Measurements from ENCODE around the gene IGF1R.

Gene IGF1R

DNA sequence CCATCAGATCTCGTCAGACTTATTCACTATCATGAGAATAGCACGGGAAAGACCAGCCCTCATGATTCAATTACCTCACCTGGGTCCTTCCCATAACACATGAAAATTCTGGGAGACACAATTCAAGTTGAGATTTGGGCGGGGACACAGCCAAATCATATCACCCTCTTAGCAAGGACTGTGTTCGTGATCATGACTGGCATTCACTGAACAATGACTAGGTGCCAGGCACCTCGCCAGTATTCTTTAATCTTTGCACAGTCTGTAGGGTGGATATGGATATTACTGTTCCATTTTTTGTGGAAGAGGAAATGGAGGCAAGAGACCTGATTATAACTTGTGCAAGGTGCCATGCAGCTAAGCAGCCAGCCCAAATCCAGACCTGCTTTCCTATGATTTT, 77.5 kb downstream of the IGF1R start:
- no peak for DNase-seq (ENCODE audit: low read depth in 2 of 2)

DNA sequence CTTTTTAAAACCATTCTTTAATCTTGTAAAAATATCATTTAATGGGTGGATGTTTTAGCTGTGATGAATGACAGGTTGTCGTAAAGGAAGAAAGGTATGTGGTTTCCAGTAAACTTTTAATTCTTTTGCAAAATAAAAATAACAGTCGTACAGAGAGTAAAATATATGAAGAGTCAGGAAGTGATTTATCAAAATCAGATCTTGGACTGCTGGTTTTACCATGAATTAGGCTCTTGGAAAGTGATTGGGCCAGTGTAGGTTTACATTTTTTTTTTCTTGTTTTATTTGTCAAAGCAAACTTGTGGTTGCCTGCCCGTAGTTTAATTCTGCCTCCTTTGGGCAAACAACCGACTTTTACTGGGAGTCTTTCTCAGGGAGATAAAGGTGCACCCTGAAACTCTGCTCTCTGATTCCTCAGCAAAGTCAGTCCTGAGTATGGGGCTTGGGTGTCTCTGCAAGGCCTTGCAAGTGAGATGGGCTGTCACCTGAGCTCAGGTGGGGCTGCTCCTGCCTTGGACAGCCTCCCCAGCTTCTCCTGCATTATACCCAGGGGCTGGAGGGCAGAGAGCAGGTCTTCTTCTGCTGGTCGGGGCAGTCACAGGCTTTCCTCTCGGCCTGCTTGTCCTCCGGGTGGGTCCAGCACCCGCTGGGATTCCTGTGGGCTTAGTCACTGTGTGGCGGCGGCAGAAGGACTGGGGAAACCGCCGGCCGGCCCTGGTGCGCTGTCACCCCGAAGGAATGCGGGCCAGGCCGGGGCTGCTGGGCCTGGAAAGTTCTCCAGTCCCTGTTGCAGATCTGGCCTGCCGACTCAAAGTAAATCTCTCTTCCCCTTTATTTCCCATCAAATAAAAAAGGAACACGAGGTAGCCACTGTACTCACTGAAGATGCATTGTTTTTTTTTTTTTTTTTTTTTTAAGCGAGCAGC, 79.0 kb downstream of the IGF1R start:
- DNase-seq (ENCODE audit: low read depth in 2 of 2): no peak

DNA sequence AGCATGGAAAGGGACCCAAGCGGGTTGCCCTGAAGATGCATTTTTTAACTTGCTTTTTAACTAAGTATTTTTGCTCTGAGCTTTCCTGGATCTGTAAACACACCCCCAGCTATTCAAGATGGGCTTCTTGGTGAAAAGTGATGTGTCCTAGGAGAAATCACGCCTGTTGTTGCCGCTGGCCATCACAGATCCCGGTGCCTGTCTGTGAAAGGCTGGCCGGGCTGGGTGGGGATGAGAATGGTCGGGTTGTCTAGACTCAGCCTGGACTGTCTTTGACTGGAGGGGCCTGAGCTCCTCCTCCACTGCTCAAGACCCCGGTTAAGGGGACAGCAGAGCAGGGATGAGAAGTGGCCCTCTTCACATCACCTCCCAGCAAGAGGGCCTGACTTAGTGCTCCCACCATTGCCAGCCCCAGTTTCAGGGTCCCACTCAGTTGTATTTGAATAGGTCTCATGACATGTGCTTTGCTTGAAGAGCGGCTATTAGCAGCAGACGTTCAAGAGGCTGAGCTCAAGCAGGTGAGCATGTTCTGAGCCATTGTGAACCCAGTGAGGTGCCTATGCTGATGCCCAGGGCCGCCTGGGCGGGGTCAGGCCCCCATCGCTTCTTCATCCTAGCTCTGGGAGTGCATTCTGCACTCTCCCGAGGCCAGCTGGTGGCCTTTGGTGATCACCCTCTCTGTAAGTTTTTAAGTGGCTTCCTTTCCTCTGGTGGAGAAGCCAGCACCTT, 79.9 kb downstream of the IGF1R start:
- DNase-seq (ENCODE audit: low read depth in 2 of 2): no peak

DNA sequence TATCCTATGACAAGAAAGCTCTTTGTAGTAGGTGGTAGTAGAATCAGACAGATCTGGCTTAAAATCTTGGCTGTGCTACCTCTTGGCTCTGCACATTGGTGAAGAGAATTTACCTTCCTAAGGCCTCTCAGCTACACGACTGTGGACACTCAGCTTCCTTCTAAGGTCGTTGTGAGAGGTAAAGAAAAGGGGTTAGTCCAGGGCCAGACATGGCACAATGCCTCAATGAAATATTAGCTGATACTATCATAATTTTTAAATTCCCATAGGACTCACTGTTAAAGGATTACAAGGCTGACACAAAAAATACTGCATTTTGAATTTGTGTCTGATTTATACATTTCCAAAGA, 80.4 kb downstream of the IGF1R start:
- DNase-seq (ENCODE audit: low read depth in 2 of 2): no peak

DNA sequence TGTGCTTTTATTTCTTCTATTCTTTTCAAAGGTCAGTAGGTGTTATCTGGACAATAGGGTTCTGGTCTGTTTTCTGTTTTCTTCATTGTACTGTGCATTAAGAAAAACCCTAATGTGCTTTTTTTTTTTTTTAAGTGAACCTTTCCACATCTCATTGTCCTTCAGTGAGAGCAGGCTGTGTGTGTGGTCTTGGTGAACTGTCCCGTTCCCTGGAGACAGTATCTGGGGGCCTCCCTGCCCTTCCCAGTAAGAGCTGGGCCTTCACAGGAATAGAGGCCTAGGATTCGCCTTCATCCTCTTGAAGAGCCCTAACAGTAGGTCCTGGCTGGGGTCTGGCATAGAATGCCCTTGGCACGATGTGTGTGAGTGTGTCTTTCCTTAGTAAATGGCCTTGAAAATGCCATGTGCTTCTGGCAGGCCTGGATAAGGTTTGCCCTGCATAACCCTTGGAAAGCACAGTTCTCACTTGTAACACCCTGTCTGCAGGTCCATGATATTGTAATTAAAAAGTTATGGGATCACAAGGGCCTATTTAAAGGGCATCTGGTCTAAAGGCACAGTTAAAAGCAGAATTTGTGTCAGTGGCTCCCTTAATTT, 81.2 kb downstream of the IGF1R start:
- no peak for DNase-seq (ENCODE audit: low read depth in 2 of 2)

DNA sequence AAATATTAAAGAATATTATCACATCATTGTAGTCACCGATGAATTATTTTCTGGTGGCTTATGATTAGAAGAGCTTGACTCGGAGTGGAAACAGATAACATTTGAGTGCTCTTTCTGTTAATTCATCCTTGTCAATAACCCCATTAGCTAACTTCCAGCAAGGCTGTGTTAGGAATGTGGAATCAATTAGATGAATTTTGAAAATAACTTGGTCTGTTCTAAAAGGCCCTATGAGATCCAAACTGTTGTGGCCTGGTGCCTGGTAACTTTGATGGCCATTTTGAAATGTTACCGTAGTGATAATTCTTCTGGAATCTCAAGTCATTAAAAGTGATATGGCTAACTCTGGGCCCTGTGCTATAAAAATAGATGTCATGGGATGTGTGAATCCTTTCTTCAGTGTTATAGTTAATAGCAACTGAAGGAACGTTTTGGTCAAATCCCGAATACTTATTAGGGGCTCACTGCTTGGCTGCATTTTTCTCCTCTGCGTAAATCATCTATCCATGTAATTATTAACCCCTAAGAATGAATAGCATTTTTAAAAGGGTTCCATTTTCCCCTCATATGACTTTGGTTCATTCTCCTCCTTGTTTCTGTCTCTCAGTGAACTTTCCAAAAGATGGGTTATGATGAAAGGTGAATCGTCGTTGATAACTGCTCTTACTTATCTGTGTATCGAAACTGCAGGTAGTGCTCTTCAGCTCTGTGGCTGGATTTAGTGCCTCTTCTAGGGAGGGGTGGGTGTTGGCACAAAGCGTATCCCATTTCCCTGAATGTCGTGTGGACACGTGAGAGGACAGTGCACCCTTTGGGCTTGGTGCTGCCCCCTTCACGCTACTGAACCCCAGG, 82.7 kb downstream of the IGF1R start:
- DNase-seq (ENCODE audit: low read depth in 2 of 2): no peak

DNA sequence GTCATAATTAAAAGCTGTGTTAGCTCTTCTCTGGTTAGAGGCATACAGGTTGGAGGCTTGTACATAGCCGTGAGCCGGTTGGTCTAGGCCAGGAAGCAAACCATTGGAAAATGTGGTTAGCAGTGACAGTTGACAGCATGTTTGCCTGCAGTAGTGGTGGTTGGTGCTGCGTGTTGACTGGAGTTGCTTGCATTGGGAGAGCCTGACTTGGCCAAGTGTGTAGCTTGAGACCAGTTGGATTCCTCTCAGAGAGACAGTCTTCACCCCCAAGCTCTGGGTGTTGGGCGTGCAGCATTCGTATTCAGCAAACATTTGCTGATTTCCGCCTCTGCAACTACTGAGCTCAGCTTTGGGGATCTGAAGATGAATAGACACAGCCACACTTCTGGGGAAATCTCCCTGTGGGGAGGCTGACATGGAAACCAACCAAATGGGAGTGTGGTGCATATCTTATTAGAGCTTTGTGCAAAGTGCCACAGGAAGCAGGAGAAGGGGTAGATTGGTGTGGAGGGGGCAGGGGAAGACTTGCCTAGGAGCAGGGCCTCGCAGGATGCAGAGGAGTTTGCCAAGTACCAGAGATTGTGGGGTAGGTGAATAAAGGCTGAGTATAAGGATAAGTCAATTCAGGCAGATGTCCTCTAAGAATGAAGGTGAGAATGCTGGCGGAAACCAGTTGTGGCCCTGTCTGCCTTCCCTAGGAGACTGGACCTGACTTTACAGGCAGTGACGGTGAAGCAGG, 83.5 kb downstream of the IGF1R start:
- DNase-seq (ENCODE audit: low read depth in 2 of 2): no peak

DNA sequence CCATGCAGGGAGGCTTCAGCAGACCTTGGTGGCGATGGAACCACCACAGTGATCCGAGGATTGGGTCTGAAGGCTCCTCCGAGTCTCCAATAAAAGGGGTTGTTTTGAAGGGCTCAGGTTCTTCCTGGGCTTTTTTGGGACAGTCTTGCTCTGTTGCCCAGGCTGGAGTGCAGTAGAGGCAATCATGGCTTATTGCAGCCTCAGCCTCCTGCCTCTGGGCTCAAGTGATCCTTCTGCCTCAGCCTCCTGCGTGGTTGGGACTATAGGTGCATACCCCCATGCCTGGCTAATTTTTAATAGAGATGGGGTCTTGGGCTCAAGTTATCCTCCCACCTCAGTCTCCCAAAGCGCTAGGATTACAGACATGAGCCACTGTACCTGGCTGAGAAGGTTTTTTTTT, 84.8 kb downstream of the IGF1R start:
- no peak for DNase-seq (ENCODE audit: low read depth in 2 of 2)

DNA sequence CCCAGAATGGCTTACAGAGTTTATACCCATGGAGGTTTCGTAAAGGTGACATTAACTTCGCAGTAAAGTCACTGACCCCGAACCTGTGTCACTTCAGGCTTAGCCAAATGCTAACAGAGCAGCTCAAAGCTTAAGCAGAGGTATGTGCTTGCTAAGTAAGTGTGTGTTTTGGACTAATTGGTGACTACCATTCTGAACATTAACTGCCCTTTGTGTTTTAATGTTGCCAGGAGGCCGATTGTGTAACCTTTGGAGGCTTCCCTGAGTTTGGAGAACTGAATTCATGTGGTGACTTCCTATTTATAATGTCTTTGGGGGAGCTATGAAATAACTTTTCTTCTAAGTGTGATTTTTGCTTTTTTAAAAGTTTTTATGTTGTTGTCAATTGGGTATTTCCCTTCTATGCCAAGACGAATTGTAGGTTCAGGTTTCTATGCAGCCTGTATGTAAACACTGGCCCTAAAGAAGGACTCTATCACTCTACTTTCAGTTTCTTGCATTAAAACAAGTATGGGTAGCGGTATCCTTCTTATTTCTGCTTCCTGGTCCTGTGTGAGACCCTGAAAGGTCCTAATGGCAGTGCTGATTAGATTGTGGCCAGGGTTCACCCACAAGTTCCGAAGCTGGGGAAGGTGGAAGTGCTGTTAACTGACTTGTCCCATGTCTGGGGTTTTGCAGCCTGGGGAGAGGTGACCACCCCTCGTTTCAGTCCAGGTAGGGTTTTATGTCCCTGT, 86.3 kb downstream of the IGF1R start:
- DNase-seq (ENCODE audit: low read depth in 2 of 2): no peak

DNA sequence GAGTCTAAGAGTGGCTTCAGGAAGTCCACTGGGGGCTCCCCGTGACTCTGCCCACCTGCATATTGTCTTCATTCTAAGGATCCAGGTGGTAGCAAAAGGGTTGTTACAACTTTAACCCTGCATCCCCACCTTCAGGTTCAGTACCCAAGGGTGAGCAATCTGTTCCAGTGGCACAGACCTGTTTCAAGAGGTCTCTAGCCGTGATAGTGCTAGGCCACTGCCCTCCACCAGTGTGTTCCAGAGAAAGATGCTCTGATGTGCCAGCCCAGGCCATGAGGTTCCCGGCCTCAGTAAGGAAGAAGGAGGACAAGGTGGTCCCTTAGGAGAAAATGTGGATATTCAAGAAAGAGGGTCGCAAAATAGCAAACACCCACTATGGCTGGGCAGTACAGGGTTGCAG, 87.0 kb downstream of the IGF1R start:
- no peak for DNase-seq (ENCODE audit: low read depth in 2 of 2)

DNA sequence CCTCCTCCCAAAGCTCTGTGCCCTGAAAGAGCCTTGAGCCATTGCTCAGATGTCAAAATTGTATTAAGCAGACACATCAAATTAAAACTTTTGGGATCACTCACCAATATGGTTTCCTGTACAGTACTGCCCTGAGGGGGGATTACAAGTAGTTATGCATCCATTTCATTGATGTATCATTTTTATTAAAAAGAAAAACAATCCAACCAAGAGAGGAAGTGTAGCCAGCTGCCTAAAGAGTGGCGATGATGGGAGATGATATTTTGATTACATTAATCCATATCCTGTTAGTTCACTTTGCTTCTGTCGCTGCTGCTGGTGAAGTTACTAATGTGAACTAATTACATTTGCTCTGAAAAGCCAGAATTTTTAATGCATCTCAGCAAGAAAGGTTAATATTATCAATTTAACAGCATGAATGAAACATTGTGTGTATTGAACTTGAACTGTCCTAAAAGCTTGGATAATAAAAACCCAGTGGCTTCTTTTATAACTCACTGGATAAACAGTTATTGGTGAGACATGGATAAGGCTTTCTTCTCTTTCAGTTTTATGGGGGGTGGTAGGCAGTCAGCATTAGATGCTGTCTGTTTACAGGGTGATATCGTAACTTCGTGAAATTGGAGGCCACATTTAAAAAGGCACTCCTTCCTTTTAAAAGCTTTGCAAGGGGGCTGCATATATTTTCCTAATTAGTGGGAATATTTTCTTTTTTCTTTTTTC, 87.7 kb downstream of the IGF1R start:
- no peak for DNase-seq (ENCODE audit: low read depth in 2 of 2)

DNA sequence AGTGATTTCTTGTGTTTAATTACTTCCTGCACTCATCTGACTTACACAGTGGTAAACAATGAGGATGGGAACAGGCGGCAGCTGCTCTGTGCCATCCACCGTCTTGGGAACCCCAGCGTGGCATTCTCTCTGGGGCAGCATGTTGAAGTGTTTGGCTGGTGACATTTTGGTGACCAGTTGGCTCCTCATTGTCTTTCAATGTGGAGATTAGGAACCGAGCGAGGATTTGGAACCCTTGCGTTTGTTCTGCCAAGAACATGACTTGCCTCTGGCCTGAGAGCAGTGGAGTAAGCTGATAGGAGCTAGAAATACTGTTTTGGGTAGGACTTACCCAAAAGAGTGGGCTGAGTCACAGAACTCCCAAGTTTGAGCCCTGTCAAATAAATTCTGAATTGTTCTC, 88.8 kb downstream of the IGF1R start:
- no peak for DNase-seq (ENCODE audit: low read depth in 2 of 2)

DNA sequence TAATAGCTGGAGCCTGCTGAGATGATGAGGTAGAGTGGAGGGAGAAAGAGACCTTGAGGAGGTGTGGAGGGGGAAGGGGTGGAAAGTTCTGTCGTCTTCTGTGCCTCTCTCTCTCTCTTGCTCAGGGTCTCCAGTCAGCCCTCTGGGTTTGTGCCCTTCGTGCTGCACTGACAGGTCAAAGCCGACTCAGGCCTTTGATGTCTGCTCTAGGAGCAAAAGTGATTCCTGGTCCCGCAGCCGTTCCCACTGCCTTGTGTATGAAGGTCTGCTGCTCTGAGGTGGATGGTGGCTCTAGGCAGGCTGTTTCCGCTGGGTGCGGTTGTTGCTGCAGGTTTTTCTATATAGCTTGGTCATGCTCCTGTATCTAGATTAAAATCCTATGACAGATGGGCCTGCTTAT, 89.4 kb downstream of the IGF1R start:
- DNase-seq (ENCODE audit: low read depth in 2 of 2): no peak

DNA sequence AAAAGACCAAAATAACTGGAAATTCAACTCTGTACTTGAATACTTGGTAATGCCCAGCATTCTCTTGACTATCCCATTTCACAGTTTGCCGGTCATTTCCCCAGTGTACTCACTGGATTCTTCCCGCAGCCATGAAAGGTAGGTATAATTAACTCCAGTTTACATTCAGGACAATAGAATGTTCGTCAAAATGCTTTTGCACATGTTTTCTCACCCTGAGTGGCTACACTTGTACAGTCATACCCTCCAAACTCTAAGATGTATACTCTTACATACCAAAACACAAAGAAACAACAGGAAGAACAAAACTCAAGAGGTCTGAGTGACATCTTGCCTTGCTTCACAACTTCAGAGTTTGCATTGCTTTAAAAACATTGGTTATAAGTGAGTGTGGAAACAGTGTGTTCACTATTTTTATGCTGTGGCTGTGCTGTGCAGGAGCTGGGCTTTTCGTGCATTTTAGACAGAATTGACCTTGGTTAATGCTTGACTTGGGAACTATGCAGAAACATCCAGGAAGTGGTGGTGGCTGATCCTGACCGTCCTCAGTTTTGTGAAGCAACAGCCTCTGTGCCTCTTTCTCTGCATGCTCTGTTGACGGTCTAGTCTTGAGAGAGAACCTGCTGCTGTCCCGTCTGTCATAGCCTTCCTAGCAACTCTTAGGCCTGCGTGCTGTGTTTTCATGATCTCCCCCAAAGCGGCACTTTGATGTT, 90.5 kb downstream of the IGF1R start:
- DNase-seq (ENCODE audit: low read depth in 2 of 2): no peak

DNA sequence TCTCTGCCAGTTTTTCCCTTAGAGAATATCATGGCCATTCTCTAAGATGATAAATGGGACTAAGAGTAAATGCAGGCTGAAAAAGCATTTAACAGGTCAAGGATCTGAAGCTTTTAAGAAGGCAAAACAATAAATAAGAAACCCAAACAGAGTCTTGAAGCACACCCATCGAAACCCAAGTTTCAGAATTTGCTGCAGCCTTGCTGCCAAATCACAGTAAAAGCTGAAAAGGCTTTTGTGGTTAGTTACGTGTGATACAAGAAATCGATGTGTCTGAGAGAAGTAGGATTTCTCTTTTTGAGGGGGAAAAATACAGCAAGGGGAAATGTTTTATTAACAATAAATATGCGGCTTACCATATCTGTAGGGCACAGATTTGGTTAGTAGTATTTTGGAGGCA, 92.0 kb downstream of the IGF1R start:
- no peak for DNase-seq (ENCODE audit: low read depth in 2 of 2)

DNA sequence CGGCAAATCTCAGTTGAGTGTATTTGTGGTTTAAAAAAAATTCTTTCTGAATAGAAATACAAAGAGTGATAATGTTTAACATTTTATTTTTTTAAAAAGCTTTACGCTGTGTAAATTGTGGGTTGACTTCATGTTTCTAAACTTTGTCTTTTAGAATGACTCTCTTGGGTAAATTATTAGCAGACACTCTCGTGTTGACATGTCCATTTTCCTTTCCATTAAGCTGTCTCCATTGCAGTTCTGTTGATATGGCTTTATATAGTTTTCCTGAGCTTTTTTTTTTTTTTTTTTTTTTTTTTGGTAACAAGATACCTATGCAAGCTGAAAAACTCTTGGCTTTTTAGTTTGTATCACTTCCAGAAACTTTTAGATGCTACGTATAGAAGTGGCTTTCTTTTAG, 92.6 kb downstream of the IGF1R start:
- no peak for DNase-seq (ENCODE audit: low read depth in 2 of 2)

DNA sequence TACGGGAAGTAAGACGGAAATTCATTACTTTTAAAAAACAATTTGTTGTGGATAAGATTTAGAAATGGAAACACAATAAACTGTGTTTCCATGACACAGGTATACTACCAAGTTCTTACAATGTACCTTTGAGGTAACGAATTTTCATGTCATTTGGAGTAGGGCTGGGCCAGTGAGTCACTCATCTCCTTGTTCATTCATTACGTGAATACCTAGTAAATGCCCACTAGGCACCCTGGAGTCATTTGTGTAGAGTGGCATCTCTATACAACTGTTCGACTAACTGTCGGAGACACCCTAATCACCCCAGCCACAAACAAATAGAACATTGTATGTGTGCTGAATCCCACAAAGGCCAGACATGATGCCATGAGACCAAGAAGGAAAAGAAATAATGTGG, 94.8 kb downstream of the IGF1R start:
- DNase-seq (ENCODE audit: low read depth in 2 of 2): no peak

DNA sequence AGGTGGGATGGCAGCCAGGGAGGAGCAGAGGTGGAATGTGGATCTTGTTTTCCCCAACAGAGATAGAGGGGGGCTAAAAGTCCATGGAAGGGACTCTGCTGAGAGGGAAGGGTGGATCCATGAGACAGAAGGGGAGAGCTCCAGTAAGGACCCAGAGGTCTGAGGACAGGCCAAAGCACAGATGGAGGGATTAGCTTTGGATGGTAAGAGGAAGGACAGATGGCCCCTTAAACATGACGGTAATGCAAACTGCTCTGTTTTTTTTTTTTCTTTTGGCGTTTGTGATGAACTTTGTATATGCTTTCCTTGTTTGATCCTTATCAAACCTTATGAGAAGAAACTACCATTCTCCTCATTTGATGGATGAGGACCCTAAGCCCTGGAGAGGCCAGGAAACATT, 96.2 kb downstream of the IGF1R start:
- no peak for DNase-seq (ENCODE audit: low read depth in 2 of 2)

DNA sequence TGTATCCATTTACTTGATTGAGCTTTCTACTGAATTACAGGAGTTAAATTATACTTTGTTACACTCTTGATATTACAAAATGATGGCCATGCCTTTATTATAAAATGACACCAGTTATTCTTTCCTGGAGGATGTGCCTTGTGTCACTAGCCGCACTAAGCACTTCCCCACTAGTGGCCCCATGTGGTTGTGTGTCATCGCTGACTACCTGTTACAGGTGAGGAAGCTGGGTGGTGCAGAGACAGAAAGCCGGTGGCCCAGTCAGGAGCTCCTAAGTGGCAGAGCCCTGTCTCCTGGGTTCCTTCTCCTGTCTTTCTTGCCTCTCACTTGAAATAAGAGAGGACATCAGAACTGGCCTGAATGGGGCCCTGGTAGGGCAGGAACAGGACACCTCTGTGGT, 96.8 kb downstream of the IGF1R start:
- DNase-seq (ENCODE audit: low read depth in 2 of 2): no peak

Data from stimulated activated CD4-positive, alpha-beta T cell treated with anti-CD3 and anti-CD28 coated beads, Interleukin-1b, Interleukin-23, amount 100 ng/mL, for 1 hour (primary cell).